C4-2B (cell line): ENCODE data around the gene KLF14.

Experiments used
- H3K27ac ChIP-seq: fragments of 450-650 bp; 2 replicates; pipeline ENCODE4 v1.5.1; 2017
- ZFX ChIP-seq: fragments of 450-650 bp; IDR thresholded peaks from 2 replicates; pipeline ENCODE4 v1.6.1; 2017
- TF ChIP-seq, protein P1 (sequence below): fragments of 450-650 bp; conservative IDR thresholded peaks from 2 replicates; pipeline ENCODE4 v1.5.1; 2017; ENCODE audit warnings: mild to moderate bottlenecking

KLF14 gene

DNA sequence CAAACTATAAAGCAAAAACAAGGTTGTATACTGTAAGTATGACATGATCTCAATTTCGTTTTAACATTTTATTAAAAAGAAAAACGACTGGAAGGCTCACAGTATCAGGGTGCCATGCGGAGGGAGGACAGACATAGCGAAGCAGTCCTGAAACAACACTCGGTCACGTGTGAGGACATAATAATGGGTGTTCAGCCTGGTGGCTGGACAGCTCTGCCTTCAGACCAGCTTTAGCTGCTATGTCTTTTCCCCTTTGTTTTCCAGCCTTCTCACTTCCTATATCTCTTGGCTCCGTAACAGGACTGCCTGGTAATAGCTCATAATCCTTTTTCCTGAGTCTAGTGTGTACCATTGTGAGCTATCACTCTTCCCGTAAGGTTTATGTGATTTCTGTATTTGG lies 18.4 kb upstream of the KLF14 start:
- H3K27ac ChIP-seq, result no peak overlapping the region
- TF ChIP-seq, protein P1, sequence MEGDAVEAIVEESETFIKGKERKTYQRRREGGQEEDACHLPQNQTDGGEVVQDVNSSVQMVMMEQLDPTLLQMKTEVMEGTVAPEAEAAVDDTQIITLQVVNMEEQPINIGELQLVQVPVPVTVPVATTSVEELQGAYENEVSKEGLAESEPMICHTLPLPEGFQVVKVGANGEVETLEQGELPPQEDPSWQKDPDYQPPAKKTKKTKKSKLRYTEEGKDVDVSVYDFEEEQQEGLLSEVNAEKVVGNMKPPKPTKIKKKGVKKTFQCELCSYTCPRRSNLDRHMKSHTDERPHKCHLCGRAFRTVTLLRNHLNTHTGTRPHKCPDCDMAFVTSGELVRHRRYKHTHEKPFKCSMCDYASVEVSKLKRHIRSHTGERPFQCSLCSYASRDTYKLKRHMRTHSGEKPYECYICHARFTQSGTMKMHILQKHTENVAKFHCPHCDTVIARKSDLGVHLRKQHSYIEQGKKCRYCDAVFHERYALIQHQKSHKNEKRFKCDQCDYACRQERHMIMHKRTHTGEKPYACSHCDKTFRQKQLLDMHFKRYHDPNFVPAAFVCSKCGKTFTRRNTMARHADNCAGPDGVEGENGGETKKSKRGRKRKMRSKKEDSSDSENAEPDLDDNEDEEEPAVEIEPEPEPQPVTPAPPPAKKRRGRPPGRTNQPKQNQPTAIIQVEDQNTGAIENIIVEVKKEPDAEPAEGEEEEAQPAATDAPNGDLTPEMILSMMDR, result no peak
- TF ChIP-seq ZFX, result no peak

DNA sequence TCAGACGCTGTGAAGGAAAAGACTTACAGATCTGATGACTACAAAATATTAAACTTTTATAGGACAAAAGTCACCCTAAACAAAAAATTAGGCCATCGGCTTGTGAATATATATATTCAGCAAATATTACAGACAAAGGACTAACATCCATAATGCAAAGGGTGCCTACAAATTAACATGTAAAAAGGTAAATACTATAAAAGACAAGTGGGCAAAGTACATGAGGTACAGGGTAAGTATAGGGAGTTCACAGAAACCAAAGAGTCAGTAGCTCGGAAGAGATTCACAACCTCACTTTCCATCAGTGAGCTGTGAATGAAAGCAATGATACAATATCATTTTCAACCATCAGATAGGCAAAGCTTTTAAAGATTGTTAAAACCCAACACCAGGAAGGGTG lies 16.7 kb upstream of the KLF14 start:
- H3K27ac ChIP-seq, result no peak overlapping the region
- TF ChIP-seq, protein P1, result no peak
- TF ChIP-seq ZFX, result no peak

- H3K27ac ChIP-seq, result no peak overlapping the region
- TF ChIP-seq ZFX, result no peak
- TF ChIP-seq, protein P1, result no peak
Observed at GRCh38 chr7:130748531-130749389, 14.8 kb upstream of the KLF14 start.

DNA sequence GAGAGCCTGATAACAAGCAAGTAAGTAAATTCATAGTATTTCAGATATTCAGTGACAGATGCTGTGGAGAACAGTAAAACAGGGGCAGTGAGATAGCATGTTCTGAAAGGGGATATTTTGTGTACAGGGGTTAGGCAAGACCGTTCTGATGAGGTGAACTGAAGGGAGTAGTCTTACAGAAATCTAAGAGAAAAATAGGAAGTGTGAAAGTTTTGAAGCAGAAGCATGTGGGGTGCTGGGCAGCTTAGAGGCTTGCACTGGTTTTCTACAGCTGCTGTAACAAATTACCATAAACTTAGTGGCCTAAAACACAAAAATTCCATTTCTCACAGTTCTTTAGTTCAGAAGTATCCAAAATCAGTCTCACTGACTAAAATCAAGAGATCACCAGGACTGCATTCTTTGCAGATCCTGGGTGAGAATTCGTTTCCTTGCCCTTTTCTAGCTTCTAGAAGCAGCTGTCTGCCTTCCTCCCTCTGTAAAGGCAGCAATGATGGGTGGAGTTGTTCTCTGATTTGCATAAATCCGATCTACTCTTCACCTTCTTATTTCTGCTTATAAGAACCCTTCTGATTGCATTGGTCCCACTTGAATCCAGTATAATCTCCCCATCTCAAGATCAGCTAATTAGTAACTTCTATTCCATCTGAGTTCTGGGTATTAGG lies 7.5 kb upstream of the KLF14 start:
- H3K27ac ChIP-seq, result no peak overlapping the region
- TF ChIP-seq, protein P1, result no peak
- TF ChIP-seq ZFX, result no peak

DNA sequence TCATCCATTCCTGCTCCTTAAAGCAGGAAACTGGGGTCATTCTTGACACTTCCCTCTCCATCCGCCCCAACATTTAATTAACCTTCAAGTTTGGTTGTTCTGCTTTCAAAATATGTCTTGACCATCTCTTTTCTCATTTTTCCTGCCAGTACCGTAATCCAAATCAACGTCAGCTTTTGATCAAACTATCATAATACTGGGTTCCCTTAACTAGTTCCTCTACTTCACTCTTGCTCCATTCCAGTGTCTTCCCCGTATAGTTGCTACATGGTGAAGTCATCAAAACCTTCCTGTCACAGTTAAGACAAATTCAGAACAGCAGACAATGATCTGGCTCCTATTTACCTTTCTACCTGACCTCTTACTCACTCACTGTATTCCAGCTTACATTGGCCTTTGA lies 6.6 kb upstream of the KLF14 start:
- TF ChIP-seq ZFX, result no peak
- TF ChIP-seq, protein P1, result no peak

GRCh38 chr7:130736298-130736900 lies 2.4 kb upstream of the KLF14 start:
- no peak overlapping the region for H3K27ac ChIP-seq
- TF ChIP-seq ZFX, result no peak
- TF ChIP-seq, protein P1, result no peak

More for the DNA sequence above, 6.6 kb upstream of the KLF14 start:
- H3K27ac ChIP-seq, result no peak overlapping the region
